SH-SY5Y (cell line): Measurements from ENCODE around the gene SUPT6H.

ENCODE experiments used
- GATA2 ChIP-seq: IDR thresholded peaks from 2 replicates; pipeline ENCODE4 v1.6.1; 2011; ENCODE audit warnings: mild to moderate bottlenecking, low read depth, low read length
- GATA3 ChIP-seq: IDR thresholded peaks from 2 replicates; pipeline ENCODE4 v1.6.1; 2011; ENCODE audit warnings: low read depth, mild to moderate bottlenecking, low read length, moderate library complexity

DNA sequence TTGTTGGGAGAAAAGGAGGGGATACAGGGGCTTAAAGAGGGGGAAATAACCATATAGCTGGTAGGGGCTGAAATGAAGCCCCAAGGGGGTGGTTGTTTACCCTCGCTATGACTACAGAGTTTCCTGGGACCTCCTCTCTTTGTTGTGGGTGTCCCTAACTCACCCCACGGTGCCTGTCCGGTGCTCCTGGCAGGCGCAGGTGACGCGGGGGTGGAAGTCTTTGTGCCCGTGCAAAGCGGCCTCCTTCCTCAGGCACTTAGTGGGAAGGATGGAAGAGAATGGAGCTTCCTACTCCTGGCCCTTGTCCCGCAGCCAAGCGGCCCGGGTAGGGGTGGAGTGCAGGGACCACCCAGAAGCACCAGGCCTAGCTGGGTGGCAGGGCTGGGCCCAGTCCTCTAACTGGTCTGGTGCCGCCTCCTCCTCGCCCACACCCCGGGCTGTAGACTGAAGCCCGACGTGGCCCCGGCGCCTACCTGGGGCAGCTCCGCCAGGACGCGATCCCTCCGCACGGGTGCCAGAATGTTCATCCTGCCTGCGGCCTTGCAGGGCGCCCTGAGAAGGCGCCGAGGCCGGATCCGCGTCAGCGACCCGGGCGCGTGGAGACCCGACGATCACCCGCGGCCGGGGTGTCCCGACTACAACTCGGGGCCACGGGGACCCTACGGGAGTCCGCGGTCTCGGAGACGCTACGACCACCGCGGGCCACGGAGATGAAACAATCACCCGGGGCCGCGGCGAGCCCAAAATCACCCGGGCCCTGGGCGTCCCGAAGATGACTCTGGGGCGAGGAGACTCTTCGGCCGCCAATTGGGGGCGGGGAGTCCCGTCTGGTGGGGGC is 55.0 kb downstream of the SUPT6H start:
- TF ChIP-seq GATA3, result no peak
- TF ChIP-seq GATA2, result no peak
